ENCODE results near the gene LMAN1.

DNA sequence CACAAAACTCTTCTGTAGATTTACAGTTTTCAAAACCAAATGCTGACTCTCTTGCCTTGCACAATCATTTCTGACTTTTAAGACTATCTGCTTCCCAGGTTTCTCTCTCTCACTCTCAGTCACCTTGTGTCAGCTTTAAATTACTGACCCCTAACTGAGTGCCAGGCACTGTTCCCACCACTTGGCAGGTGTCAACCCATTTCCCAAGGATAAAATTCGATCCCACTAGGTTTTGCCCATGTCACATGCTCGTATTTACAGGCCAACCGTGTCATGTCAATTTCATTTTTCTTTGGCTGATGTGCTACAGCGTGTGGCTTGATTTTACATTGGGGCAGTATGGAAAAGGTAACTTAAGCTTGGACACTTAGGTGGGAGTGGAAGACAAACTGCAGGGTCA is 26.1 kb upstream of the LMAN1 start:
- TF ChIP-seq POLR2AphosphoS5 (IDR thresholded peaks at IDR 0.05) (no peak), EZH2 (IDR thresholded peaks at IDR 0.05; ENCODE audit: borderline replicate concordance, insufficient read depth, low read length, poor library complexity, severe bottlenecking) (no peak)
- TF ChIP-seq, protein P1, sequence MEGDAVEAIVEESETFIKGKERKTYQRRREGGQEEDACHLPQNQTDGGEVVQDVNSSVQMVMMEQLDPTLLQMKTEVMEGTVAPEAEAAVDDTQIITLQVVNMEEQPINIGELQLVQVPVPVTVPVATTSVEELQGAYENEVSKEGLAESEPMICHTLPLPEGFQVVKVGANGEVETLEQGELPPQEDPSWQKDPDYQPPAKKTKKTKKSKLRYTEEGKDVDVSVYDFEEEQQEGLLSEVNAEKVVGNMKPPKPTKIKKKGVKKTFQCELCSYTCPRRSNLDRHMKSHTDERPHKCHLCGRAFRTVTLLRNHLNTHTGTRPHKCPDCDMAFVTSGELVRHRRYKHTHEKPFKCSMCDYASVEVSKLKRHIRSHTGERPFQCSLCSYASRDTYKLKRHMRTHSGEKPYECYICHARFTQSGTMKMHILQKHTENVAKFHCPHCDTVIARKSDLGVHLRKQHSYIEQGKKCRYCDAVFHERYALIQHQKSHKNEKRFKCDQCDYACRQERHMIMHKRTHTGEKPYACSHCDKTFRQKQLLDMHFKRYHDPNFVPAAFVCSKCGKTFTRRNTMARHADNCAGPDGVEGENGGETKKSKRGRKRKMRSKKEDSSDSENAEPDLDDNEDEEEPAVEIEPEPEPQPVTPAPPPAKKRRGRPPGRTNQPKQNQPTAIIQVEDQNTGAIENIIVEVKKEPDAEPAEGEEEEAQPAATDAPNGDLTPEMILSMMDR (IDR thresholded peaks at IDR 0.05; ENCODE audit: poor library complexity, severe bottlenecking), result no peak
- TF ChIP-seq, protein P2, sequence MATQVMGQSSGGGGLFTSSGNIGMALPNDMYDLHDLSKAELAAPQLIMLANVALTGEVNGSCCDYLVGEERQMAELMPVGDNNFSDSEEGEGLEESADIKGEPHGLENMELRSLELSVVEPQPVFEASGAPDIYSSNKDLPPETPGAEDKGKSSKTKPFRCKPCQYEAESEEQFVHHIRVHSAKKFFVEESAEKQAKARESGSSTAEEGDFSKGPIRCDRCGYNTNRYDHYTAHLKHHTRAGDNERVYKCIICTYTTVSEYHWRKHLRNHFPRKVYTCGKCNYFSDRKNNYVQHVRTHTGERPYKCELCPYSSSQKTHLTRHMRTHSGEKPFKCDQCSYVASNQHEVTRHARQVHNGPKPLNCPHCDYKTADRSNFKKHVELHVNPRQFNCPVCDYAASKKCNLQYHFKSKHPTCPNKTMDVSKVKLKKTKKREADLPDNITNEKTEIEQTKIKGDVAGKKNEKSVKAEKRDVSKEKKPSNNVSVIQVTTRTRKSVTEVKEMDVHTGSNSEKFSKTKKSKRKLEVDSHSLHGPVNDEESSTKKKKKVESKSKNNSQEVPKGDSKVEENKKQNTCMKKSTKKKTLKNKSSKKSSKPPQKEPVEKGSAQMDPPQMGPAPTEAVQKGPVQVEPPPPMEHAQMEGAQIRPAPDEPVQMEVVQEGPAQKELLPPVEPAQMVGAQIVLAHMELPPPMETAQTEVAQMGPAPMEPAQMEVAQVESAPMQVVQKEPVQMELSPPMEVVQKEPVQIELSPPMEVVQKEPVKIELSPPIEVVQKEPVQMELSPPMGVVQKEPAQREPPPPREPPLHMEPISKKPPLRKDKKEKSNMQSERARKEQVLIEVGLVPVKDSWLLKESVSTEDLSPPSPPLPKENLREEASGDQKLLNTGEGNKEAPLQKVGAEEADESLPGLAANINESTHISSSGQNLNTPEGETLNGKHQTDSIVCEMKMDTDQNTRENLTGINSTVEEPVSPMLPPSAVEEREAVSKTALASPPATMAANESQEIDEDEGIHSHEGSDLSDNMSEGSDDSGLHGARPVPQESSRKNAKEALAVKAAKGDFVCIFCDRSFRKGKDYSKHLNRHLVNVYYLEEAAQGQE (IDR thresholded peaks at IDR 0.05; ENCODE audit: borderline replicate concordance), result no peak
